GM10248 (cell line): ENCODE results near the gene TEP1.
A peak's percentile ranks its signal among the peaks of the same experiment; 100 is the strongest.
"Not testable (repeated sequence)": the region's sequence is repeated elsewhere in the genome, so short reads cannot be mapped to it uniquely, and the experiment has no call there.

Source experiments
- CTCF ChIA-PET: fragments of 300-600 bp; sonication (Branson Sonifier 250); formaldehyde crosslinking; extraction: SDS; loops from one replicate; lab custom pipeline; 2021; ENCODE audit warnings: antibody characterized with exemption; lab: Yijun Ruan, JAX
- POLR2A ChIA-PET: fragments of 350-650 bp; sonication (Branson Sonifier 250); formaldehyde crosslinking; extraction: SDS; loops from one replicate; lab custom pipeline; 2020; ENCODE audit warnings: antibody characterized with exemption; lab: Yijun Ruan, JAX
- DNase-seq: peaks from one replicate; pipeline ENCODE4 v3.0.0; 2012; ENCODE audit errors: extremely low spot score
- CTCF ChIP-seq: IDR thresholded peaks from 2 replicates; pipeline ENCODE4 v1.5.1; 2012; ENCODE audit warnings: mild to moderate bottlenecking, low read depth; ENCODE audit errors: extremely low read depth, missing control alignments, control extremely low read depth

Gene TEP1

GRCh38 chr14:20455355-20456300, 42.3 kb upstream of the TEP1 start:
- ChIA-PET CTCF (interaction anchor here (0.8 to 5.4 kb wide), 8 partner anchors 8 to 154 kb away, joined by 3 to 39 read pairs (median 4); no protein-coding TSS in a partner anchor), POLR2A (interaction anchor here (0.7 to 2.0 kb wide), 5 partner anchors 12 to 113 kb away, joined by 4 to 13 read pairs (median 5); partner anchors contain the start of genes PARP2, PNP and TEP1)
- peak; percentile 50 for DNase-seq
- TF ChIP-seq CTCF: no peak

DNA sequence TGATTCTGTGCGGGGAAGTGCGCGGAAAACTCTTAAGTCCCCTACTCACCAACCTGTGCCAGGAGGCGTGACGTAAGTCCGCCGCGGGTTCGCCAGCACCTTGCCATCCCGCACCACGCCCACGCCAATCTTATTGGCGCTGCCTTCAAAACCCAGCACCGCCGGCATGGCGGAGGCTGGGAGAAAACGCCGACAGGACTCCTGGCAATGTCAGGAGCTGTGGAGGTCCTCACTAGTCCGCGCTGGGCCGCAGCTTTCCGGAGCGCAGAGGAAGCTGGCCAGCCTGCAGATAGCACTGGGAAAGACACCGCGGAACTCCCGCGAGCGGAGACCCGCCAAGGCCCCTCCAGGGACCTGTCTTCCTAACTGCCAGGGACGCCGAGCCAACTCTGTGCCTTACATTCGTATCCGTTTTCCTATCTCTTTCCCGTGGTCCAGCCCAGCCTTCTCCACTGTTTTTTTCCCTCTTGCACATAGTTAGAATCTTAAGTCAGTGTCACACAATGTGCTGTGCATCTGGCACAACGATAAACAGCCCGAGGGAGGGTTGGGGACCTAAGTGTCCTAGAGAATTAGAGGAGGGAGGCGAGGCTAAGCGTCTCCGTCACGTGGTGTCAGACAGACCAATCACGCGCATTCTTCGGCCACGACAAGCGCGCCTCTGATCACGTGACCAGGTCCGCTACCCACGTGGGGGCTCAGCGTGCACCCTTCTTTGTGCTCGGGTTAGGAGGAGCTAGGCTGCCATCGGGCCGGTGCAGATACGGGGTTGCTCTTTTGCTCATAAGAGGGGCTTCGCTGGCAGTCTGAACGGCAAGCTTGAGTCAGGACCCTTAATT, 41.4 kb upstream of the TEP1 start, which contains the start of the genes APEX1 and OSGEP:
Gene APEX1 (plus strand): TSS at position 711 of the 839 bp plus-strand sequence. CDS start 420 bp downstream, outside the sequence.
Gene OSGEP (minus strand): TSS at position 297 of the 839 bp plus-strand sequence. CDS start 129 bp downstream, at position 168.
- DNase-seq: peak; percentile 96
- CTCF ChIA-PET: interaction anchor here (1.1 to 5.4 kb wide), 5 partner anchors 9 to 155 kb away, joined by 3 to 39 read pairs (median 5); no protein-coding TSS in a partner anchor
- POLR2A ChIA-PET: interaction anchor here (0.7 to 2.0 kb wide), 5 partner anchors 13 to 112 kb away, joined by 4 to 13 read pairs (median 5); partner anchors contain the start of genes PARP2, PNP and TEP1
- TF ChIP-seq CTCF: no peak

GRCh38 chr14:20452831-20453230, 39.5 kb upstream of the TEP1 start:
- ChIA-PET POLR2A (interaction anchor here (1.5 kb wide), 1 partner anchor 17 kb away, joined by 8 read pairs; no protein-coding TSS in a partner anchor), CTCF (interaction anchor here (1.1 to 5.4 kb wide), 3 partner anchors 8 to 109 kb away, joined by 3 to 39 read pairs (median 3); partner anchors contain the start of gene PARP2)
- DNase-seq: not testable (repeated sequence)

DNA sequence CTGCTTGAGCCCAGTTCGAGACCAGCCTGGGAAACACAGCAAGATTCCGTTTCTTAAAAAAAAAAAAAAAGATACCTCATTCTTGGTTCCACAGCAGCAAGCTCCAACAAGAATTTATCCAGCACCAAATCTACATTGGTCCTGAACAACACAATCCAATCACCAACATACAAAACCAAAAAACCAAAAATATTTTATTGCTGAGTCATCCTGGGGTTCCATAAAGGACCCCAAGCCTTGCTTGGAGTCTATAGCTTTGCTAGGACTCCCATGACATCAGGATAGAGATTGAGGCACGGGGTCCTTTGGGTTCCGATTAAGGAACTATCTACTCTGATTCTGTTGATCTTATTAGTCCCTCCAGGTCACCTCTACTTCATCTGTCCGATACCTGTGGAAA, 33.6 kb upstream of the TEP1 start:
- ChIA-PET CTCF (interaction anchor here (1.8 to 1.9 kb wide), 2 partner anchors 8 to 32 kb away, joined by 5 to 7 read pairs; partner anchors contain the start of genes APEX1 and OSGEP), POLR2A (no interaction called here)
- no peak for DNase-seq
- no peak for TF ChIP-seq CTCF

DNA sequence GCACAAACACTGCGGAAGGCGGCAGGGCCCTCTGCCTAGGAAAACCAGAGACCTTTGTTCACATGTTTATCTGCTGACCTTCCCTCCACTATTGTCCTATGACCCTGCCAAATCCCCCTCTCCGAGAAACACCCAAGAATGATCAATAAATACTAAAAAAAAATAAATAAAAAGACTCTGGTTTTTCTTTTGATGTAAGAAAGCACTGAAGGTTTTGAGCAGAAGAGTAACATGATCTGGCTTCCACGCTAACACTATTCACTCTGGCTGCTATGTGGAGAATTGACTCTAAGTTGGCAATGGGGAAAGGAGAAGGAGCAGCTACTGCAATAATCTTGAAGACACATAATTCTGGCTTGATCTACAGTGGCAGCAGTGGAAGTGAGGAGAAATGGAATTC, 30.3 kb upstream of the TEP1 start:
- CTCF ChIA-PET: interaction anchor here (1.3 to 1.4 kb wide), 2 partner anchors 20 to 28 kb away, joined by 5 read pairs; no protein-coding TSS in a partner anchor
- POLR2A ChIA-PET, DNase-seq: not testable (repeated sequence)

DNA sequence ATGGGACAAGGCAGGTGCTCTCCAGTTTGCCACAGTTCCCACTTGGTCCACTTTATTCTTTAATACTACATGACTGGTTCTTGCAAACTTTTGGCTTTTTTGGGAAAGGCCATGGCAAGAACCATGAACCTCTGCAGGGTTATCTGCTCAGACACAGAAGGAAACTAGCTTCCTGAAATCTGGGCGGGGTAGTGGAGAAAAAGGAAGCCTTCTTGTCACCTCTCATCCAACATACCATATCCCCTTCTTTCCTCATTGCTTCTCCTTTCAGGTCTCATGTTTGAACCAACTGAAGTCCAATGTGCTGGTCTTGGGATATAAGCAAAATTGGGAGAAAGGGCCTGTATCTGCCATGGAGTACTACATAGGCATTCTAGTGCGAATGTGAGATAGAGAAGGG, 28.2 kb upstream of the TEP1 start:
- CTCF ChIA-PET: interaction anchor here (0.8 to 3.0 kb wide), 5 partner anchors 8 to 89 kb away, joined by 3 to 13 read pairs (median 4); no protein-coding TSS in a partner anchor
- no peak for DNase-seq
- POLR2A ChIA-PET: interaction anchor here (1.0 kb wide), 1 partner anchor 28 kb away, joined by 3 read pairs; the partner anchor contains the start of gene PNP
- TF ChIP-seq CTCF: no peak
